Tibial artery (tissue), 4 donors: Measurements from ENCODE around the gene GAGE2A.
"Not testable (repeated sequence)": the region's sequence is repeated elsewhere in the genome, so short reads cannot be mapped to it uniquely, and the experiment has no call there.

Experiments
- DNase-seq, 2 donors: peaks; one replicate each; pipeline ENCODE4 v3.0.0-alpha.2; 2019
- H3K27ac ChIP-seq, 2 donors: fragments of 200-600 bp; sonication (generic) in 1 of 2; 1 replicate in 1 of 2; 2 replicates in 1 of 2; pipeline ENCODE4 v1.5.1; 2018 to 2019; ENCODE audit warnings: mild to moderate bottlenecking in 1 of 2
- H3K27me3 ChIP-seq, 2 donors: fragments of 200-600 bp; sonication (generic) in 1 of 2; one replicate each; pipeline versions ENCODE4 v1.5.1 to v1.6.0; 2016 to 2019
- H3K36me3 ChIP-seq, 3 donors: fragments of 200-600 bp; sonication (generic) in 2 of 3; one replicate each; pipeline ENCODE4 v1.5.1; 2016 to 2019; ENCODE audit warnings: mild to moderate bottlenecking in 2 of 3
- H3K4me1 ChIP-seq, 4 donors: fragments of 200-600 bp; sonication (generic) in 2 of 4; 1 replicate in 3 of 4; 2 replicates in 1 of 4; pipeline ENCODE4 v1.5.1; 2016 to 2019
- H3K4me3 ChIP-seq, 2 donors: fragments of 200-600 bp; sonication (generic) in 1 of 2; 1 replicate in 1 of 2; 2 replicates in 1 of 2; pipeline ENCODE4 v1.5.1; 2018 to 2019; ENCODE audit warnings: mild to moderate bottlenecking in 2 of 2
- H3K9me3 ChIP-seq, 3 donors: fragments of 200-600 bp; sonication (generic) in 1 of 3; one replicate each; pipeline ENCODE4 v1.5.1; 2016 to 2019
- intact Hi-C: fragments of 100-400 bp; cut with DNase I; formaldehyde crosslinking; loops from one replicate; pipeline ENCODE4 v1.15.0; 2023; ENCODE audit warnings: low total_unique reads

Gene GAGE2A

DNA sequence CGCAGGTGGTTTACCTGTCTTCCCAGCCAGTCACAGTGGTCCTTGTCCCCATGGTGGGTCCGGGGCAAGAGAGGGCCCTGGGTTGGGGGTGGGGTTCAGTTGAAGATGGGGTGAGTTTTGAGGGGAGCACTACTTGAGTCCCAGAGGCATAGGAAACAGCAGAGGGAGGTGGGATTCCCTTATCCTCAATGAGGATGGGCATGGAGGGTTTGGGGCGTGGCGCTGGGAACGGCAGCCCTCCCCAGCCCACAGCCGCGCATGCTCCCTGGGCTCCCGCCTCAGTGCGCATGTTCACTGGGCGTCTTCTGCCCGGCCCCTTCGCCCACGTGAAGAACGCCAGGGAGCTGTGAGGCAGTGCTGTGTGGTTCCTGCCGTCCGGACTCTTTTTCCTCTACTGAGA is at the start of gene GAGE2A:
Gene GAGE2A (plus strand): TSS at position 301 of the 400 bp plus-strand sequence. CDS start 1,155 bp downstream, outside the sequence.
- H3K4me3 ChIP-seq, H3K27ac ChIP-seq, H3K27me3 ChIP-seq, H3K4me1 ChIP-seq, intact Hi-C loops, H3K36me3 ChIP-seq, DNase-seq, H3K9me3 ChIP-seq: not testable (repeated sequence)

- H3K9me3 ChIP-seq, H3K36me3 ChIP-seq, H3K4me3 ChIP-seq, intact Hi-C loops, H3K27ac ChIP-seq, H3K27me3 ChIP-seq, H3K4me1 ChIP-seq, DNase-seq: not testable (repeated sequence)
Measured at GRCh38 chrX:49541433-49541832, 47.9 kb upstream of the GAGE2A start, which contains the start of gene GAGE12D. GAGE12D (plus strand) TSS chrX:49541733; CDS start chrX:49542888, 1,155 bp downstream.

DNA sequence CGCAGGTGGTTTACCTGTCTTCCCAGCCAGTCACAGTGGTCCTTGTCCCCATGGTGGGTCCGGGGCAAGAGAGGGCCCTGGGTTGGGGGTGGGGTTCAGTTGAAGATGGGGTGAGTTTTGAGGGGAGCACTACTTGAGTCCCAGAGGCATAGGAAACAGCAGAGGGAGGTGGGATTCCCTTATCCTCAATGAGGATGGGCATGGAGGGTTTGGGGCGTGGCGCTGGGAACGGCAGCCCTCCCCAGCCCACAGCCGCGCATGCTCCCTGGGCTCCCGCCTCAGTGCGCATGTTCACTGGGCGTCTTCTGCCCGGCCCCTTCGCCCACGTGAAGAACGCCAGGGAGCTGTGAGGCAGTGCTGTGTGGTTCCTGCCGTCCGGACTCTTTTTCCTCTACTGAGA is 38.3 kb upstream of the GAGE2A start, which contains the start of gene GAGE12E:
Gene GAGE12E (plus strand): TSS at position 301 of the 400 bp plus-strand sequence. CDS start 1,155 bp downstream, outside the sequence.
- H3K27ac ChIP-seq, H3K36me3 ChIP-seq, H3K27me3 ChIP-seq, DNase-seq, H3K4me1 ChIP-seq, intact Hi-C loops, H3K9me3 ChIP-seq, H3K4me3 ChIP-seq: not testable (repeated sequence)

DNA sequence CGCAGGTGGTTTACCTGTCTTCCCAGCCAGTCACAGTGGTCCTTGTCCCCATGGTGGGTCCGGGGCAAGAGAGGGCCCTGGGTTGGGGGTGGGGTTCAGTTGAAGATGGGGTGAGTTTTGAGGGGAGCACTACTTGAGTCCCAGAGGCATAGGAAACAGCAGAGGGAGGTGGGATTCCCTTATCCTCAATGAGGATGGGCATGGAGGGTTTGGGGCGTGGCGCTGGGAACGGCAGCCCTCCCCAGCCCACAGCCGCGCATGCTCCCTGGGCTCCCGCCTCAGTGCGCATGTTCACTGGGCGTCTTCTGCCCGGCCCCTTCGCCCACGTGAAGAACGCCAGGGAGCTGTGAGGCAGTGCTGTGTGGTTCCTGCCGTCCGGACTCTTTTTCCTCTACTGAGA is 28.8 kb upstream of the GAGE2A start, which contains the start of gene GAGE12F:
Gene GAGE12F (plus strand): TSS at position 301 of the 400 bp plus-strand sequence. CDS start 1,155 bp downstream, outside the sequence.
- H3K27me3 ChIP-seq, intact Hi-C loops, DNase-seq, H3K36me3 ChIP-seq, H3K9me3 ChIP-seq, H3K4me3 ChIP-seq, H3K4me1 ChIP-seq, H3K27ac ChIP-seq: not testable (repeated sequence)

DNA sequence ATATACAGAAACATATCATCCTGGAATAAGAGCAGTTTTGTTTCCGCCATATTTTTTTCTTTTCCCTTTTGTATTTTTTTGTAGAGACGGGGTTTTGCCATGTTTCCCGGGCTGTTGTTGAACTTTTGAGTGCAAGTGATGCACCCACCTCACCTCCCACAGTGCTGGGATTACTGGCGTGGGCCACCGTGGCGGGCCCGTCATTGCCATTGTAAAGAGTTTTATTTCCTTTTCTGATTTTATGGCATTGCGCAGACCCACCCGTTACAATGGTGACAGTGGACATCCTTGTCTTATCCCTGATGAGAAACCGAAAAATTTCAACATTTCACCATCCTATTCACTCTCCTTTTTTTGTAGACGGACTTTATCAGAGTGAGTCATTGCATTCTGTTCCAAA is 20.6 kb upstream of the GAGE2A start:
- H3K36me3 ChIP-seq, H3K27me3 ChIP-seq, H3K4me3 ChIP-seq, H3K4me1 ChIP-seq, H3K9me3 ChIP-seq, H3K27ac ChIP-seq, intact Hi-C loops: not testable (repeated sequence)
- DNase-seq = peak in 1 of 2 donors; percentile 34

- H3K36me3 ChIP-seq, H3K9me3 ChIP-seq, intact Hi-C loops, H3K27ac ChIP-seq, H3K27me3 ChIP-seq, H3K4me3 ChIP-seq, H3K4me1 ChIP-seq: not testable (repeated sequence)
- DNase-seq = peak in 1 of 2 donors; percentile 20
Measured at GRCh38 chrX:49569152-49569551, 20.1 kb upstream of the GAGE2A start.

DNA sequence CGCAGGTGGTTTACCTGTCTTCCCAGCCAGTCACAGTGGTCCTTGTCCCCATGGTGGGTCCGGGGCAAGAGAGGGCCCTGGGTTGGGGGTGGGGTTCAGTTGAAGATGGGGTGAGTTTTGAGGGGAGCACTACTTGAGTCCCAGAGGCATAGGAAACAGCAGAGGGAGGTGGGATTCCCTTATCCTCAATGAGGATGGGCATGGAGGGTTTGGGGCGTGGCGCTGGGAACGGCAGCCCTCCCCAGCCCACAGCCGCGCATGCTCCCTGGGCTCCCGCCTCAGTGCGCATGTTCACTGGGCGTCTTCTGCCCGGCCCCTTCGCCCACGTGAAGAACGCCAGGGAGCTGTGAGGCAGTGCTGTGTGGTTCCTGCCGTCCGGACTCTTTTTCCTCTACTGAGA is 19.2 kb upstream of the GAGE2A start, which contains the start of gene GAGE12G:
Gene GAGE12G (plus strand): TSS at position 301 of the 400 bp plus-strand sequence. CDS start 1,155 bp downstream, outside the sequence.
- H3K4me3 ChIP-seq, DNase-seq, H3K27me3 ChIP-seq, H3K36me3 ChIP-seq, intact Hi-C loops, H3K9me3 ChIP-seq, H3K4me1 ChIP-seq, H3K27ac ChIP-seq: not testable (repeated sequence)

- H3K27ac ChIP-seq, H3K36me3 ChIP-seq, intact Hi-C loops, H3K4me1 ChIP-seq, H3K4me3 ChIP-seq, DNase-seq, H3K9me3 ChIP-seq, H3K27me3 ChIP-seq: not testable (repeated sequence)
Measured at GRCh38 chrX:49579649-49580048, 9.6 kb upstream of the GAGE2A start, which contains the start of gene GAGE12H. GAGE12H (plus strand) TSS chrX:49579949; CDS start chrX:49581104, 1,155 bp downstream.

DNA sequence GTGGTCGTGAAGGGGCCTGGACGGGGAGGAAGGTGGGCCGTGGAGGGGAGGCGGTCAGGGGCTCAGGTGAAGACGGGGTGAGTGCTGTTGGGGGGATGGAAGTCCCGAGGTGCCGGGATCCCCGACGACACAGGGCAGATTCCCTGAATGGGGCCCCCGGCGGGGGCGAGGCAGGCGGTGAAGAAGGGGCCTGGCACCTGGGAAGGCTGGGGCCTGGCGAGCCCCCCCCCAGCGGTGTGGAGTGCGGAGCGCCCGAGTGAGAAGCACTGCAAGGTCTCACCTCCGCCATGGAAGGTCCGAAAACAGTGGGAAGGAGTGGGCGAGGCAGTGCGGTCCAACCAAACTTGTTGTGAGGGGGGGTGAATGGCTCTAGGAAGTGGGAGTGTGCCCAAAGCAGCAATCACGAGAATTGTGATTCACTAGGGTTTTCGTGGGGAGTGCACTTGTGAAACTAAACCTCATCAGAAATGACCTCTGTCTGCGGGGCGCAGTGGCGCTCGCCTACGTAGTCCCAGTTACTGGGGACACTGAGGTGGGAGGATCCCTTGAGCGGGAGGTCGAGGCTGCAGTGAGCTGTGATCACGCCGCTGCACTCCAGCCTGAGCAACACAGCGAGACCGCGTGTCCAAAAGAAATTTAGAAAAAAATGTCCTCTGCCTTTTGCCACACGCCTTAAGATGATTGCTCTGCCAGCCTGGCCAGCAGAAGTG is 628 bp downstream of the GAGE2A start:
- H3K9me3 ChIP-seq, H3K36me3 ChIP-seq, H3K4me1 ChIP-seq, H3K27me3 ChIP-seq, H3K27ac ChIP-seq, H3K4me3 ChIP-seq, intact Hi-C loops: not testable (repeated sequence)
- peak in 1 of 2 donors; percentile 52 for DNase-seq

- H3K4me3 ChIP-seq, H3K27ac ChIP-seq, H3K36me3 ChIP-seq, H3K9me3 ChIP-seq, DNase-seq, H3K4me1 ChIP-seq, H3K27me3 ChIP-seq, intact Hi-C loops: not testable (repeated sequence)
Measured at GRCh38 chrX:49590488-49590887, 1.2 kb downstream of the GAGE2A start.

DNA sequence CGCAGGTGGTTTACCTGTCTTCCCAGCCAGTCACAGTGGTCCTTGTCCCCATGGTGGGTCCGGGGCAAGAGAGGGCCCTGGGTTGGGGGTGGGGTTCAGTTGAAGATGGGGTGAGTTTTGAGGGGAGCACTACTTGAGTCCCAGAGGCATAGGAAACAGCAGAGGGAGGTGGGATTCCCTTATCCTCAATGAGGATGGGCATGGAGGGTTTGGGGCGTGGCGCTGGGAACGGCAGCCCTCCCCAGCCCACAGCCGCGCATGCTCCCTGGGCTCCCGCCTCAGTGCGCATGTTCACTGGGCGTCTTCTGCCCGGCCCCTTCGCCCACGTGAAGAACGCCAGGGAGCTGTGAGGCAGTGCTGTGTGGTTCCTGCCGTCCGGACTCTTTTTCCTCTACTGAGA is 9.4 kb downstream of the GAGE2A start, which contains the start of gene GAGE1:
Gene GAGE1 (plus strand): TSS at position 301 of the 400 bp plus-strand sequence. CDS start 1,155 bp downstream, outside the sequence.
- not testable (repeated sequence) for DNase-seq

More for the DNA sequence above, 9.4 kb downstream of the GAGE2A start, which contains the start of gene GAGE1:
- H3K4me1 ChIP-seq, H3K9me3 ChIP-seq, intact Hi-C loops, H3K4me3 ChIP-seq, H3K36me3 ChIP-seq, H3K27me3 ChIP-seq, H3K27ac ChIP-seq: not testable (repeated sequence)
